Right ventricle myocardium inferior (tissue), 1 donor: ENCODE results near the gene ANKRD28. TPM values are rescaled to one million over a fixed set of nuclear protein-coding genes. Genes with fewer than 3 reads are reported as not detected.
A peak's percentile ranks its signal among the peaks of the same experiment; 100 is the strongest.

ENCODE experiments used
- ATAC-seq: fragments of 200-7000 bp; cut with Tn5 transposase; one replicate; pipeline ENCODE4 v1.9.1; 2020; ENCODE audit warnings: mild to moderate bottlenecking, moderate library complexity
- DNase-seq: peaks from one replicate; pipeline ENCODE4 v3.0.0; 2021; ENCODE audit errors: missing footprints
- intact Hi-C: fragments of 100-400 bp; cut with DNase I; formaldehyde crosslinking; loops from one replicate; pipeline ENCODE4 v1.11.0; 2022
- total RNA-seq: library from RNA; stranded (reverse); fragmentation: NEBNext Ultra II Directional; extraction: Animal tissue kit (Norgen Biotek cat#: 25700); gene quantifications from one replicate; pipeline ENCODE4 v1.2.1, GENCODE V29; 2021
- donor health status: DM: no; HTN: yes; CAD: no; lungs with severe emphysema.

The ANKRD28 gene
- total RNA-seq, 1 donor from 2014 or later: 23.6 TPM

DNA sequence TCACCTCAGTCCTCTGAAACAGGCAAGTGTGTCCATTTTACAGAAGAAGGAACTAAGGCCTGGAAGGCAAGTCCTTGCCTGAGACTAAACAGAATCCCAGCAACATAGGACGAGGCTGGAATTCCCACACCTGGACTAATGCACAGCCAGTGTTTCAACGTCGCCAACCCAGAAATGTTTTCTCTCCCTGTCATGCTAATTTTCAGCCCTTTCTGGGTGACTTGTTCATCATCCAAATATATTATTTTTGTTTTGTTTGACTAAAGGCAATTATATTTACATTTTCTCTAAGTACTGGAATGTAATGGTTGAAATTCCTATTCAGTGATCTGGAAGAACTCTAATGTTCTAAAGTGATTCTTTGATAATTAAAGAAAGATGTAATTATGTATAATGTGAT lies 144.5 kb downstream of the ANKRD28 start:
- ATAC-seq: no peak
- intact Hi-C loops: no loop called here

DNA sequence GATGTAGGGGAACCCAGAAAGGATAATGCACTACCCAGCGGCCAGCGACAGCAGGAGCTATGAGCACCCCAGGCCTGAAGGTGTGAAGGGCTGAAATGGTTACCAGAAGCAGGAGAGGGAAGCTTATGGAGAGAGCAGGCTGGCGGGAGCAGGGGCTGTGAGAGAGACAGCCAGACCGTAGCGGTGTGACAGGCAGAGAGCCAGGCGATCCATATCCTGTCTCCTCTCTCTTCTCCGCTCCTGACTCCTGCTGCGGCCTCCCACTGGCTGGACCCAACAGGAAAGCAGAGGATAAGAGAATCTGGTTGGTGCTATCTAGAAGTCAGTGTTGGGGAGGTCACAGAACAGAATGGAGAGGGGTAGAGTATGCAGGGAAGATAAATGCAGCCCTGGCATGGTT lies 146.4 kb downstream of the ANKRD28 start:
- intact Hi-C loops: no loop called here
- no peak for ATAC-seq

More for the DNA sequence above, 144.5 kb downstream of the ANKRD28 start:
- no peak for DNase-seq

DNA sequence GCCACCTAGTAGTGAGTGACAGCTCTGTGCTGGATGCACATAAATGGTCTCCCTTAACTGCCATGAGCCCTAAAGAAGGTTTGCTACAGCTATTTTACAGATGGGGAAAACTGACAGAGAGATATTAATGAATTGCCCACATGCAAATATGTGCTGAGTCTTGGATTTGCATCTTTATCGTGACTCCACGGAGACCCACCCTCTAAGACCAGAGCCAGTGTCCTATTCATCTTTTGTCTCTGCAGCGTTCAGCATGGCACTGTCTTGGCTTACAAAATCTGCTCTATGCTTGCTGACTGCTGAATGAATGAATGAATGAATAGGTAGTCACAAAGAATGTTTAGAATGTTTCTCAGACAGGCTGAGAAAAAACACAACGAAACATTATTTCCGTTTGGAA lies 147.9 kb downstream of the ANKRD28 start:
- no peak for DNase-seq
- intact Hi-C loops: no loop called here
- no peak for ATAC-seq

More for the DNA sequence above, 146.4 kb downstream of the ANKRD28 start:
- no peak for DNase-seq

DNA sequence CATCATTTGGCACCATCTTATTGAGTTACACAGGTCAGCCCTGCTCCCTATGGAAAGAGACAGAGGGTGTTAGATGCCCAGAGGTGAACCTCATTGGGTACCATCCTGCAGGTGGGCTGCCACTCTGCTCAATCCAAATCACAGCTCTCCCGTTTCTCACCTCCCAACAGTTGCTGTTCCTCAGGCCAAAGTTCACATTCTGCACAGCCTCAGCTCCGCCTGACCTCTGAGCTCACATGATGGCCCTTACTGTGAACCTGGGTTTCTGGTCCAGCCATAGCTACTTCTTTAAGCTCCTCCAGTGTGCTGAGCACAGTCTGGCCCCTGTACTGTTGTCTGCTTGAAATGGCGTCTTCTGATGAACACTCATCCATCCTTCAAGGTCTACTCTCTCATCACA lies 148.4 kb downstream of the ANKRD28 start:
- ATAC-seq (no peak), DNase-seq (no peak)
- intact Hi-C loops: no loop called here

DNA sequence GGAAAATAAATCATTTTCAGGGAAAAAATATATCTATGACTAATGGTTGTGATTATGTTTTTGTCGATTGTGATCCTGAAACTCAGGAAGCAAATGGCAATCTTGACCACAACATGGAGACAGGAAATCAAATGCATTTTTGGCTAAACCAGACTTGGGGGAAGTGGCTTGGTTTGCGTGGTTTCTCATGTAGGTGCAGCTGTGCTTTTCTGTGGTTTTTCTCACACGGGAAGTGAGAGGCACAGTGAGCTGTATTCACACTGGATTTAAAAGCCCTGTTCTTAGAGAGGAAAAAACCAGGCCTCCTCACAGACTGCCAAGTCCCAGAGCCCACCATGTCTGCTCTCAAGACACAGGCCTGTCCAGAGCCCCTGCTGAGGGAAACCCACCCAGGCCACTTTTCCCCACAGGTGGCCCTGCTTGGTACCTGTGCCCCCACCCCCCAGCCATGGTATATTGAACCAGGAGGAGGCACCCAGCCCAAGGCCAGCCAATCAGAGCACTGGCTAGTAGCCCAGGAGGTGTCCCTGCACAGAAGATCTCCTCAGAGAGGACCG lies 150.1 kb downstream of the ANKRD28 start:
- ATAC-seq: peak; percentile 15

DNA sequence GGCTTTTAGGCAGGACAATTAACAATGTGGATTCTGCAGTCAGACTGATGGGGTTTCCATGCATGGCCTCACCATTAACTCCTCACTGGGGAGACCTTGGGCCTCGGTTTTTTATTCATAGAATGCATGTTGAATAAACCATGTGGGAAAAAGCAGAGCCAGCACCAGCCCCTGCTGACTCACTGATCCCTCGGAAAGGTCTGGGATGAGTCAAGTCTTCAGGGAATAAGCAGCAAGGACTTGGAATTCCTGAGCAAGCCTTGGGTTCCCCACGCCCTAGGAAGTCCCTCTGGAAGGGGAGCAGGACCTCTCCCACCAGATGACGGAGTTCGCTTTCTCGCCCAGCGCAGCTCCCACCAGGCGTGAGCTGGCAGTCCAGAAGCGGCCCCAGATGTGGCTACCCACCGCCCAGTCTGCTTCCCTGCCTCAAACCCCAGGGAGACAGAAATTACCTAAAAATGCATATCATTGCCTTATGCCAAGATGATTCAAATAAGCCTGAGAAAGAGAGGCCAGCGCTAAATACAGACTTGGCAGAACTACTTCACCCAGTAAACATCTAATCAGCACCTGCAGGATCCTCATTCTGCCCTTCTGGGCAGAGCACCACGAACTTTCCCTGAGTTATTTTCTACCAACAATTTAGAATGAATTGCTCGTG lies 150.8 kb downstream of the ANKRD28 start:
- intact Hi-C loops: no loop called here
- ATAC-seq: peak; percentile 50

More for the DNA sequence above, 150.1 kb downstream of the ANKRD28 start:
- intact Hi-C loops: no loop called here
- no peak for DNase-seq

DNA sequence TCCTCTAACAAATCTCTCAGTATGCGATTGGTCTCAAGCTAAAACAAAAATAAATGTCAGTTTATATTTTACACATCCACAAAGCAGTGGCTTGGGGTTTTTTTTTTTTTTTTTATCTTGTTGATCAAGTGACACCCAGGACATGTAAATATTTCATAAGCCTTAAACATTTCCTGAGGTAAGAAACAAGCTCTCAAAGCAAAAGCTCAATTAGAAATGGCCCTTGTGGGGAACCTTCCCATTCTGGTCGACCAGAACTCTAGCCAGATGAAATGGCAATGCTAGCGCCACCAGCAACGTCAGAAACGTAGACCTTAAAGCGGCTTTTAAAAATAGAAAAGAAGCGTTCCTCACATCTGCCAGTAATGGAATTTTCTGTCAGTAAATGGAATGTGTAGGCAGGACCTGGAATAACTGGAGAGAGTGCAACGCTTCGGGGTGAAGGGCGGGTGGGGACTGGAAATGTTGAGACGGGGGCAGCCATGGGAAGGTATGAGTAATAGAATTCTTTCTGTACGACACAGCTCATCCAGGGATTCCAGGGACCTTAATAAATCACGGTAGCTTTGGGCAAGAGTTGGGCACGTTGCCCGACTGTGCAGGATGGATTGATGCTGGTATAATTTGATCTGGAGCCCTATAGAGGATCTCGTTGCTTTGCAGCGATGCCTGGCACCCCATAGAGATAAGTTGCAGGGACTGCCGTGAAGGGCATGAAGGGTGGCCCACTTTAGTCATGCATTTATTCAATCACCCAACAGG lies 151.9 kb downstream of the ANKRD28 start:
- intact Hi-C loops: no loop called here
- DNase-seq (no peak), ATAC-seq (no peak)

More for the DNA sequence above, 150.8 kb downstream of the ANKRD28 start:
- DNase-seq: no peak

DNA sequence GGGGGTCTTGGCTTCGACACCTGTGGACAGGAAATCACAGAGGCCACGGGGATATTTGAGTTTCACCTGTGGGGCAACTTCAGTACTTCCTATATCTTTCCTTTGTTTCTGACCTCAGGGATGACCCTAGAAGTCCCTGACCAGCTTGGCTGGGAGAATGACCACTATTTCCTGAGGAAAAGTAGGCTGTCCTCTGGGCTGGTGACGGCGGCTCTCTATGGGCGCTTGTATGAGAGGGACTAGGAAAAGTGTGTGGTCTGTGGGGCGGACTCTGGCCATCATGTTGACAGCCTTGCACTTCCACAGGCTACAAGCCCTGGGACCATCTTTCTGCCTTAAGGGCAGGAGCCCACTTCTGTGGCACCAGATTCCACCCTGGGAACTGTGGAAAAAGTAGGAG lies 152.5 kb downstream of the ANKRD28 start:
- ATAC-seq (no peak), DNase-seq (no peak)
- intact Hi-C loops: no loop called here

DNA sequence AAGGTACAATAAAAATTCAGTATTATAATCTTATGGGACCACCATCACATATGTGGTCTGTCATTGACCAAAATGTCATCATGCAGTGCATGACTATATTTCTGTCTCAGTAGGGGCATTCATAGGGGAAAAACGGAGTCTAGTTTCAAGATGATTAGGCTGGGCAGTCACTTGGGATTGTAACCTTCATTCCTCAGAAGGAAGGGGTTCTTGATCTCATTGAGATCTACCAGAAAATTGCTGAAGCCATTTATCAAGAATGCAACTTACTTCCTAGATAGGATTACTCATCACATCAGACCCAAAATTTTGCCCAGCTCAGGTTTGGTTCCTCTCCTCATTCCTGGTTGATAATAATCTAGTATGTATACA lies 158.9 kb downstream of the ANKRD28 start:
- no peak for ATAC-seq
- intact Hi-C loops: loop anchor here (10.0 kb wide), 1 partner anchor 606 kb away; no protein-coding TSS in a partner anchor
- no peak for DNase-seq

DNA sequence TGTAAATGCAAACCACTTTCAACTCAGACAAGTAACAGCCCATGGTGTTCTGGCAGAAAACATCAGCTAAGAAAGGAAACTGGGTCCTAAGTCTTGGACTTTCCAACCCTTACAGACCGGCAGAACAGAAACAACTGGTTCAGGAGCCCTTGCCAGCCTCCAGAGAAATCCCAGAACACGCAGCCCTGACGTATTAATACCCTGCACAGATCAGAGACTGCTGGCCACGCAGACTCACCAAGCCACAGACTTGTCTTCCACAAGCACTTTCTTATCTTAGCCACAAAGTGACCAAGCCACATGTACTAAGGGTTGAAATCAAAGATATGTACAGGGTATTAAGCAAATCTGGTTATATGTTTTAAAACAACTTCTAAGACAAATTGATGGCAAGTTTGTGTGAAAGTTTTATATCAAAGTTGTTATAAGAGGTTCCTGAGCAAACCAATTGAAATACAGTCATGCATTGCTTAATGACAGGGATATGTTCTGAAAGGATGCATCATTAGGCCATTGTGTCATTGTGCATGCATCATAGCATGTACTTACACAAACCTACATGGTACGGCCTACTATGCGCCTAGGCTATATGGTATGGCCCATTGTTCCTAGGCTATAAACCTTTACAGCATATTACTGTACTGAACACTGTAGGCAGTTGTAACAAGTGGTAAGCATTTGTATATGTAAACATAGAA lies 159.4 kb downstream of the ANKRD28 start:
- no peak for ATAC-seq
- no peak for DNase-seq
- intact Hi-C loops: loop anchor here (10.0 kb wide), 1 partner anchor 606 kb away; no protein-coding TSS in a partner anchor

DNA sequence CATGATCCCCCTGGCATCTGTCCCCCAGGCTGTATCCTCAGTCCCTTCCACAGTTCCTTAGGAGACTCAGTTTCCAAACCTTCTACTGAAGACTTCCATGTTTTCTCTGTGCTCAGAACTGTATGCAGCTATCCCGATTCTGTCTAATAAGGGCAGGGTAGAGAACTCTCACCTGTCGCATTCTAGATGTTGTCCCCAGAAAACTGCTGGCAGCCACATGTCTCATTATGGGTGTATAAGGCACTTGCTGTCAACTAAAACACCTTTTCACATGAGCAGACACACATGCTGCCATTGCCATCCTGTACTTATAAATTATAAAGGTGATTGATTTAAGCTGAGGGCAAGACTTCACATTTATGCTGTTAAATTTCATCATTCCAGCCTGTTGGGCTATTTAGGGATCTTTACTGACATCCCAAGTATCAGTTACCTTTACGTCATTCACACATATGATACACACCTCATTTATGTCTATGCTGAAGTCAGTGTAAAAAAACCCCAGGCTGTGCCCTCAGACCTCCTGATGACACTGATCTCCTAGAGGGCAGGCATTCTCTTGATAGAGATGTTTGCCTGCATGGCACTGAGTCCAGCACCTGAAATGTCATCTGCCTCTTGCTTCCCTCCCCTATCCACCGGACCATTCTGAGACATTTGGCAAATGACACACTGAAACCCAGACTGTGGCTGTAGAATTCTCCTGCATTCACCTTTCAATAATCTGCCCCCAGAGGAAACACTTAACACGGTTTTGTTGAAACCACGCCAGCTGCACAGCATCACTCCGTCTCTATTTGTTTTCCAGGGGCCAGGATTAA lies 160.4 kb downstream of the ANKRD28 start:
- DNase-seq (no peak), ATAC-seq (no peak)
- intact Hi-C loops: loop anchor here (10.0 kb wide), 1 partner anchor 607 kb away; no protein-coding TSS in a partner anchor

DNA sequence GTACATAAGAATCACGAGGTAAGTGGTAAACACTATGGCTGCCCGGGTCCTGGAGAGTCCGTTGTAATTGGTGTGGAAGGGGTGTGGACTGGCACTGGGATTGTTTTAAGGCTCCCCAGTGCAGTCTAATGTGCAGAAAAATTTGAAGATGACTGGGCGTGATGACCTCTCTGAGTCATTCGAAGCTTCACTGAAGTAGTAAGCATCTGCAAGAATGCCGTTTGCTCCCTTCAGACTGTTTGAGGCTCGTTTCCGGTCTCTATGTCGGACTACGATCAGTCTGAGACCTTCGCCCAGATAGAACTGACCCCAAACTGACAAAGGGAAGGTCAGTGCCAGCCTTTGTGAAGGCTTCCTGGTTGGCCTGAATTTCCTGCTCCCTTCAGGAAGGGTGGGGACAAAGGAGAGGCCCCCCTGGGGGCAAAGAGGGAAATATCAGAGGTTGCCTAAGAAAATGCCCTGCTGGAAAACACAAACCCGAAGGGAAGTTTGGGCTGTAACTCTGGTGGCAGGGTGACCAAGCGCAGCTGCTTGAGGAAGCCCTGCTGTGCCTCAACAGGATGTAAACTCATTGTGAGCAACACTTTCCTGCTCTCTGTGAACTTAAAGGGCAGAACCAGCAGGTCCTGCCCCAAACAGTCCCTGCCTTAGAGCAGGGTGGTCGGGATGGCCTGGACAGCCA lies 161.6 kb downstream of the ANKRD28 start:
- ATAC-seq (peak; percentile 45), DNase-seq (no peak)
- intact Hi-C loops: loop anchor here (10.0 kb wide), 1 partner anchor 609 kb away; no protein-coding TSS in a partner anchor

DNA sequence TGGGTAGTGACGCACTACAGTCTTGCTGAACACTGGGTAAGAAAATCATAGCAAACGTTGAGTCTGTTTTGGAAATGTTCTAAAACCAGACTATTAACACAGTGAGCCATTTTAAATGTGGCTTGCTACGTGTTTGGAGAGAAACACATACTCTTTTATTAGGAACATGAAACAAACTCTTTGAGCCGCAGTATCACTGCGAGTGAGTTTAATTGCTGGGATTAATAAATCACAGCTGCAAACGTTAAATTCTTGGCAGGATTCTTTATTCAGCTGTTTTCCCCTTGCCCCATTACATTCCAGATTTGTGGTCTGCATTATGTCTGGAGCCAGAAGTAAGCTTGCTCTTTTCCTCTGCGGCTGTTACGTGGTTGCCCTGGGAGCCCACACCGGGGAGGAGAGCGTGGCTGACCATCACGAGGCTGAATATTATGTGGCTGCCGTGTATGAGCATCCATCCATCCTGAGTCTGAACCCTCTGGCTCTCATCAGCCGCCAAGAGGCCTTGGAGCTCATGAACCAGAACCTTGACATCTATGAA lies 162.6 kb downstream of the ANKRD28 start:
- no peak for DNase-seq
- intact Hi-C loops: loop anchor here (10.0 kb wide), 1 partner anchor 610 kb away; no protein-coding TSS in a partner anchor
- no peak for ATAC-seq

DNA sequence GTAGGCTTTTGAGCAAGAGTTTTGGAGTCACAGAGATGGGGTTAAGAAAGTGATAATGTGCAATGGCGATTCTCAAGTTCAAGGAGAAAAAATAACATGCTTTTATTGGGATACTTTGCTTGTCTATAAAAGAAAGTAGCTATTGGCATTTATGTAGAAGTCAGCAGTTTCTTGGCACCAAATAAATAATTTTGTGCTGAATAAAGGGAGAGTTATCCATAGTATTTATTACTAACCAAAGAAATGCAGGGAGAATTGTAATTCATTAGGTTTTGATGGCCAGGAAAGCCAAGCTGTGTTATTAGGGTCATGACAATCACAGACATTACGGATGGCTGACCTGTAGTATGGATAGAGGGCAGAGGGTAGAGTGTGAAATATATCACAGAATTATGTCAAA lies 163.1 kb downstream of the ANKRD28 start:
- intact Hi-C loops: loop anchor here (5.0 to 10.0 kb wide), 2 partner anchors 43 to 610 kb away; no protein-coding TSS in a partner anchor
- DNase-seq (no peak), ATAC-seq (no peak)

DNA sequence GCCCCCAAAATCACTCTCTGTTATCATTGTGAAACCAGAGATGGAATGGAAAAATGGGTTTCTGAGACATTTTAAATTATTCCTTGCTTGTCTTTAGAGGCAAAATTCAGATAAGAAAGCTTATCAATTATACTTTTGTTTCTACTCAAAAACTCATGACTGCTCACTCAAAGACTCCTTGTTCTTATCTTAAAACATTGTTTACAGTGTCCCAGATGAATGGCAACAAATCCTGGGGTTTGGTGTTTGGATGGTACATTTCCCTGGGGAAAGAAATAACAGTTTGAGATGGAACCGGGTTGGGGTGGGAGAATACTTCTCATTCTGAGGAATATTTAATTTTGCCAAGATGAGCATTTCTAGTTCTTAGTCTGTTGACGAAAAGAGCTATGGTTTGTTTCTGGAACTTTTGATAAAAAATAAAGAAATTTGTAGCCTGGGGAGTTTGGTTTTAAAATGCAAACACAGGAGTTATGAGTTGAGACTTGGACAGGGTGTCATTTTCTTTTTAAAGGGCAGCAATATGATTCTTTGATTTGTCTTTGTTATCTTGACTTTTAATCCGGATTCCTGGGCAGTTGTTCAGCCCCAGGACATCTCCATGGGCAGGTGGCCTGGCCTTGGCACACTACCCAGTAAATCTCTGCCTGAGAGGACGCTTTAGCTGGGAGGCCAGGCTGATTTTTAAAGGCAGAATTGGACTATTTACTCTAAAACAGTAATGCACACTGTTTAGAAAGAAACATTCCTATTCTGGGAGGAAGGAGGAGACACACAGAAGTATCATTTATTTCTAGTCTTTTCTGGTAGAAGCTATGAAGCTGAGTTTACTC lies 163.8 kb downstream of the ANKRD28 start:
- DNase-seq: no peak
- ATAC-seq: no peak
- intact Hi-C loops: loop anchor here (5.0 to 10.0 kb wide), 2 partner anchors 43 to 611 kb away; no protein-coding TSS in a partner anchor

DNA sequence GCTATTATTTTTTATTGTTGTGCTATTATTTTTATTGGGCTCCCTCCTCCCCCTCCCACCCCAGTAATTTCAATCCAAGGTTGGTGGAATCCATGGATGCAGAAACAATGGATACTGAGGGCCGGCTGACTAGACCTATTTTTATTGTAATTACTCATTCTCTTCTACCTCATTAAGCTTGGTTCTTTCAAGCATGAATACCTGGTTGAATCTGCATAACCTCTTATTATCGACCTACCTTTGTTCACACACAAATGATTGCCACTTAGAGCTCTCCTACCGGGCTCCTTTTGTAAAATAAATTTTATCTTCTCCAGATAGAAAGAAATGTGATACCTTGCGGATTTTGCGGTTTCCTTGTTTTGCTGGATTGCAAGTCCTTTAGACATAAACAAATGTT lies 164.6 kb downstream of the ANKRD28 start:
- ATAC-seq: no peak
- intact Hi-C loops: loop anchor here (5.0 to 10.0 kb wide), 2 partner anchors 44 to 612 kb away; no protein-coding TSS in a partner anchor

More for the DNA sequence above, 164.6 kb downstream of the ANKRD28 start:
- no peak for DNase-seq
